H9 (cell line): ENCODE measurements around the gene TAOK2. TPM values are rescaled to one million over a fixed set of nuclear protein-coding genes. Genes with fewer than 3 reads are reported as not detected.

Experiments used
- DNase-seq: peaks from one replicate; pipeline ENCODE4 v3.0.0-alpha.2; 2017
- H2AFZ ChIP-seq: one replicate; pipeline ENCODE4 v1.6.1; 2013; ENCODE audit warnings: mild to moderate bottlenecking, low read length, control low read depth, moderate library complexity
- H2AK5ac ChIP-seq: 2 replicates; pipeline ENCODE4 v1.6.1; 2013; ENCODE audit warnings: low read length, control low read depth, mixed read lengths; ENCODE audit not compliant: insufficient read length
- H2BK120ac ChIP-seq: one replicate; pipeline ENCODE4 v1.6.1; 2013; ENCODE audit warnings: low read depth, mild to moderate bottlenecking, low read length, control low read depth, inconsistent platforms; ENCODE audit not compliant: poor library complexity, severe bottlenecking
- H2BK12ac ChIP-seq: 2 replicates; pipeline ENCODE4 v1.6.1; 2013; ENCODE audit warnings: low read length, control low read depth, mixed read lengths, low read depth; ENCODE audit not compliant: insufficient read length
- H2BK15ac ChIP-seq: 2 replicates; pipeline ENCODE4 v1.6.1; 2013; ENCODE audit warnings: low read depth, low read length, control low read depth
- H2BK20ac ChIP-seq: one replicate; pipeline ENCODE4 v1.6.1; 2013; ENCODE audit warnings: low read depth, mild to moderate bottlenecking, low read length, control low read depth, inconsistent platforms; ENCODE audit not compliant: poor library complexity, severe bottlenecking
- H2BK5ac ChIP-seq: 2 replicates; pipeline ENCODE4 v1.6.1; 2013; ENCODE audit warnings: low read length, control low read depth, mixed read lengths; ENCODE audit not compliant: insufficient read length
- H3K14ac ChIP-seq: 2 replicates; pipeline ENCODE4 v1.6.1; 2013; ENCODE audit warnings: low read length, control low read depth; ENCODE audit not compliant: insufficient read depth
- H3K18ac ChIP-seq: 2 replicates; pipeline ENCODE4 v1.6.1; 2013; ENCODE audit warnings: low read depth, mild to moderate bottlenecking, mixed read lengths, low read length, control low read depth; ENCODE audit not compliant: insufficient read length
- H3K23ac ChIP-seq: 2 replicates; pipeline ENCODE4 v1.6.1; 2013; ENCODE audit warnings: low read length, control low read depth, mixed read lengths, low read depth; ENCODE audit not compliant: insufficient read length
- H3K23me2 ChIP-seq: 2 replicates; pipeline ENCODE4 v1.6.1; 2013; ENCODE audit warnings: low read depth, mild to moderate bottlenecking, mixed read lengths, low read length, control low read depth; ENCODE audit not compliant: insufficient read length, poor library complexity, severe bottlenecking
- H3K27ac ChIP-seq: 2 replicates; pipeline ENCODE4 v1.5.1; 2013; ENCODE audit warnings: low read length, control low read depth, mixed read lengths, low read depth; ENCODE audit not compliant: insufficient read length
- H3K27me3 ChIP-seq: 2 replicates; pipeline ENCODE4 v1.6.1; 2013; ENCODE audit warnings: low read length, control low read depth, inconsistent platforms; ENCODE audit not compliant: insufficient read depth
- H3K4ac ChIP-seq: 2 replicates; pipeline ENCODE4 v1.6.1; 2013; ENCODE audit warnings: low read depth, mild to moderate bottlenecking, control low read depth, inconsistent platforms, low read length, moderate library complexity
- H3K4me1 ChIP-seq: 2 replicates; pipeline ENCODE4 v1.6.1; 2013; ENCODE audit warnings: low read length, control low read depth, inconsistent platforms; ENCODE audit not compliant: insufficient read depth
- H3K4me2 ChIP-seq: 2 replicates; pipeline ENCODE4 v1.6.1; 2013; ENCODE audit warnings: low read length, control low read depth, mixed read lengths; ENCODE audit not compliant: insufficient read length, insufficient read depth
- H3K56ac ChIP-seq: 2 replicates; pipeline ENCODE4 v1.6.1; 2013; ENCODE audit warnings: low read depth, mild to moderate bottlenecking, mixed read lengths, low read length, control low read depth; ENCODE audit not compliant: insufficient read length
- H3K79me1 ChIP-seq: 2 replicates; pipeline ENCODE4 v1.6.1; 2013; ENCODE audit warnings: low read depth, mild to moderate bottlenecking, moderate library complexity, low read length, control low read depth, inconsistent platforms; ENCODE audit not compliant: insufficient read depth, poor library complexity, severe bottlenecking
- H3K79me2 ChIP-seq: 2 replicates; pipeline ENCODE4 v1.6.1; 2013; ENCODE audit warnings: low read length, control low read depth, inconsistent platforms; ENCODE audit not compliant: insufficient read depth
- H3K9ac ChIP-seq: 2 replicates; pipeline ENCODE4 v1.6.1; 2013; ENCODE audit warnings: low read length, control low read depth, mixed read lengths; ENCODE audit not compliant: insufficient read length; ENCODE audit errors: extremely low read depth
- H3K9me3 ChIP-seq: one replicate; pipeline ENCODE4 v1.6.1; 2013; ENCODE audit warnings: low read depth, low read length, inconsistent platforms; ENCODE audit not compliant: control insufficient read depth
- H3T11ph ChIP-seq: one replicate; pipeline ENCODE4 v1.6.1; 2013; ENCODE audit warnings: mild to moderate bottlenecking, low read length, control low read depth, inconsistent platforms
- H4K20me1 ChIP-seq: one replicate; pipeline ENCODE4 v1.6.1; 2013; ENCODE audit not compliant: control insufficient read depth, insufficient read length, insufficient read depth
- H4K5ac ChIP-seq: 2 replicates; pipeline ENCODE4 v1.6.1; 2013; ENCODE audit warnings: low read depth, mild to moderate bottlenecking, mixed read lengths, low read length, control low read depth; ENCODE audit not compliant: insufficient read length
- H4K8ac ChIP-seq: replicated peaks from 2 replicates; pipeline ENCODE4 v1.6.1; 2013; ENCODE audit warnings: low read length, control low read depth, mixed read lengths, low read depth; ENCODE audit not compliant: insufficient read length
- H4K91ac ChIP-seq: 2 replicates; pipeline ENCODE4 v1.6.1; 2013; ENCODE audit warnings: low read depth, mild to moderate bottlenecking, moderate library complexity, mixed read lengths, low read length, control low read depth; ENCODE audit not compliant: insufficient read length
- H3K27ac Mint-ChIP-seq, 3 experiments: 2 replicates in 2 of 3; 3 replicates in 1 of 3; pipeline ENCODE4 v1.8.0; 2020 to 2021; ENCODE audit warnings: mixed read lengths in 3 of 3, mild to moderate bottlenecking in 1 of 3, moderate library complexity in 1 of 3
- H3K27me3 Mint-ChIP-seq: 2 replicates; pipeline ENCODE4 v1.8.0; 2021; ENCODE audit warnings: low read depth, mild to moderate bottlenecking, moderate library complexity, mixed read lengths
- H3K36me3 Mint-ChIP-seq, 3 experiments: 2 replicates in 2 of 3; 3 replicates in 1 of 3; pipeline ENCODE4 v1.8.0; 2020 to 2021; ENCODE audit warnings: low read depth in 3 of 3, mixed read lengths in 3 of 3; ENCODE audit not compliant: insufficient read depth in 1 of 3
- H3K4me1 Mint-ChIP-seq, 2 experiments: 2 replicates each; pipeline ENCODE4 v1.8.0; 2020; ENCODE audit warnings: mixed read lengths in 2 of 2
- H3K4me3 Mint-ChIP-seq, 2 experiments: 2 replicates in 1 of 2; 3 replicates in 1 of 2; pipeline ENCODE4 v1.8.0; 2020 to 2021; ENCODE audit warnings: mild to moderate bottlenecking in 2 of 2, mixed read lengths in 2 of 2, moderate library complexity in 1 of 2
- H3K9me3 Mint-ChIP-seq, 2 experiments: 2 replicates in 1 of 2; 3 replicates in 1 of 2; pipeline ENCODE4 v1.8.0; 2020; ENCODE audit warnings: mild to moderate bottlenecking in 2 of 2, mixed read lengths in 2 of 2, moderate library complexity in 1 of 2
- CTCF ChIP-seq: fragments of 200-600 bp; sonication (generic); conservative IDR thresholded peaks from 3 replicates; pipeline ENCODE4 v1.8.0; 2021; ENCODE audit warnings: antibody characterized with exemption, mild to moderate bottlenecking
- WGBS: extraction: QIAGEN DNeasy Blood & Tissue Kit; methylation state at CpG from one replicate; pipeline ENCODE4 v1.1.7; 2013; ENCODE audit warnings: missing lambda C conversion rate, low lambda C conversion rate, mixed read lengths; ENCODE audit not compliant: insufficient read length; ENCODE audit errors: extremely low coverage; 5-methylcytosine and 5-hydroxymethylcytosine counted together
- total RNA-seq: library from RNA; stranded (reverse); gene quantifications from 2 replicates; pipeline ENCODE4 v1.2.1, GENCODE V29; 2021

TAOK2 gene
- total RNA-seq, 1 experiment from 2014 or later = 43.9 TPM

- TF ChIP-seq CTCF = no peak
- Histone ChIP-seq H2BK15ac (no peak overlapping the region), H2AFZ (no peak overlapping the region), H3K4me2 (no peak overlapping the region), H3K27ac (no peak overlapping the region), H3K14ac (no peak overlapping the region), H4K91ac (no peak overlapping the region), H4K8ac (no peak overlapping the region), H3K4ac (no peak overlapping the region), H3K56ac (no peak overlapping the region), H3K4me1 (no peaks in the 10 kb centered on the region; the same call in 1 of the 2 replicates), H3K79me1 (peaks cover 7% of the 10 kb centered on the region), H2BK12ac (no peak overlapping the region), H2AK5ac (no peak overlapping the region), H2BK5ac (no peak overlapping the region), H4K20me1 (no peaks in the 10 kb centered on the region), H3K79me2 (peaks cover 5% of the 10 kb centered on the region; the same call in 1 of the 2 replicates), H3K23me2 (peaks cover 14% of the 10 kb centered on the region), H4K5ac (no peak overlapping the region), H3K23ac (no peak overlapping the region), H3K27me3 (peaks cover 3% of the 10 kb centered on the region; the same call in 1 of the 2 replicates), H2BK120ac (no peak overlapping the region), H3K18ac (no peak overlapping the region), H3K9me3 (peaks cover 7% of the 10 kb centered on the region), H2BK20ac (no peak overlapping the region), H3T11ph (no peak overlapping the region), H3K9ac (no peak overlapping the region)
- H3K4me3 Mint-ChIP-seq = no peak overlapping the region
- no CpG with 5 or more reads among the region's 8 CpGs for WGBS
- peaks cover 35 to 46% (median 45%) of the 10 kb centered on the region in 3 experiments for H3K36me3 Mint-ChIP-seq
- peaks cover 14 to 16% of the 10 kb centered on the region in 2 experiments for H3K9me3 Mint-ChIP-seq
- H3K4me1 Mint-ChIP-seq = peaks cover 17% of the 10 kb centered on the region in 2 experiments
- no peak overlapping the region for H3K27ac Mint-ChIP-seq
- no peak for DNase-seq
- peaks cover 16% of the 10 kb centered on the region for H3K27me3 Mint-ChIP-seq
These were observed 2.4 kb upstream of the TAOK2 start for GRCh38 chr16:29971304-29971703.
